IMR-90 (cell line): ENCODE measurements around the gene DZIP1L. TPM values are rescaled to one million over a fixed set of nuclear protein-coding genes. Genes with fewer than 3 reads are reported as not detected.

Source experiments
- ATAC-seq: fragments of 200-7000 bp; cut with Tn5 transposase; 2 replicates; pipeline ENCODE4 v1.9.1; 2020; ENCODE audit warnings: low read depth, mild to moderate bottlenecking, moderate library complexity
- BruUV-seq: library from RNA; stranded (reverse); fragments of 400-500 nt; replicated peaks from 2 replicates; lab custom pipeline; 2021; lab: Mats Ljungman, UMichigan
- CTCF ChIA-PET: fragments of 300-600 bp; formaldehyde crosslinking; extraction: SDS; loops from one replicate; lab custom pipeline; 2021; ENCODE audit warnings: antibody characterized with exemption; lab: Yijun Ruan, JAX
- POLR2A ChIA-PET: fragments of 300-600 bp; sonication (Branson Sonifier 250); formaldehyde crosslinking; loops from one replicate; lab custom pipeline; 2022; ENCODE audit warnings: antibody characterized with exemption; ENCODE audit not compliant: unreplicated experiment; lab: Charles Lee
- DNase-seq: peaks from one replicate; pipeline ENCODE4 v3.0.0; 2013
- H2AFZ ChIP-seq: replicated peaks from 2 replicates; pipeline ENCODE3; 2013; ENCODE audit warnings: low read length, mild to moderate bottlenecking; ENCODE audit not compliant: poor library complexity
- H2AK5ac ChIP-seq: 2 replicates; pipeline ENCODE4 v1.6.1; 2013; ENCODE audit warnings: low read depth, low read length, inconsistent platforms
- H2AK9ac ChIP-seq: replicated peaks from 2 replicates; pipeline ENCODE3; 2013; ENCODE audit warnings: mild to moderate bottlenecking, low read depth, low read length, moderate library complexity; ENCODE audit not compliant: poor library complexity
- H2BK120ac ChIP-seq: 2 replicates; pipeline ENCODE4 v1.6.1; 2013; ENCODE audit warnings: low read depth, low read length, inconsistent platforms
- H2BK15ac ChIP-seq: 3 replicates; pipeline ENCODE4 v1.6.1; 2013; ENCODE audit warnings: low read depth, low read length, inconsistent platforms
- H2BK20ac ChIP-seq: 2 replicates; pipeline ENCODE4 v1.6.1; 2013; ENCODE audit warnings: low read depth, mild to moderate bottlenecking, inconsistent platforms, low read length, moderate library complexity
- H2BK5ac ChIP-seq: 2 replicates; pipeline ENCODE4 v1.6.1; 2013; ENCODE audit warnings: mild to moderate bottlenecking, low read depth, low read length, inconsistent platforms; ENCODE audit not compliant: poor library complexity, severe bottlenecking
- H3K14ac ChIP-seq: replicated peaks from 2 replicates; pipeline ENCODE4 v1.6.1; 2013; ENCODE audit warnings: low read depth, low read length, inconsistent platforms
- H3K18ac ChIP-seq: 2 replicates; pipeline ENCODE4 v1.6.1; 2013; ENCODE audit warnings: low read depth, low read length, control low read depth
- H3K23ac ChIP-seq: 2 replicates; pipeline ENCODE4 v1.6.1; 2013; ENCODE audit warnings: low read depth, low read length, inconsistent platforms
- H3K27ac ChIP-seq: 2 replicates; pipeline ENCODE4 v1.5.1; 2013; ENCODE audit warnings: mild to moderate bottlenecking, control low read depth, low read length; ENCODE audit not compliant: insufficient read depth
- H3K27me3 ChIP-seq: 2 replicates; pipeline ENCODE4 v1.6.1; 2013; ENCODE audit warnings: low read length; ENCODE audit not compliant: control insufficient read depth, insufficient read depth
- H3K36me3 ChIP-seq: 2 replicates; pipeline ENCODE4 v1.6.1; 2013; ENCODE audit warnings: low read length, mixed read lengths; ENCODE audit not compliant: control insufficient read depth, insufficient read depth
- H3K4ac ChIP-seq: 2 replicates; pipeline ENCODE4 v1.6.1; 2013; ENCODE audit warnings: low read depth, low read length, inconsistent platforms
- H3K4me1 ChIP-seq: 2 replicates; pipeline ENCODE4 v1.6.1; 2013; ENCODE audit warnings: low read length, mixed read lengths; ENCODE audit not compliant: control insufficient read depth, insufficient read depth
- H3K4me2 ChIP-seq: 2 replicates; pipeline ENCODE4 v1.6.1; 2013; ENCODE audit warnings: low read depth, mild to moderate bottlenecking, control low read depth, low read length, moderate library complexity
- H3K4me3 ChIP-seq: 2 replicates; pipeline ENCODE4 v1.5.1; 2013; ENCODE audit warnings: low read depth, mild to moderate bottlenecking, control low read depth, low read length, moderate library complexity; ENCODE audit not compliant: insufficient read depth
- H3K56ac ChIP-seq: 2 replicates; pipeline ENCODE4 v1.6.1; 2013; ENCODE audit warnings: low read length, inconsistent platforms; ENCODE audit not compliant: insufficient read depth; ENCODE audit errors: extremely low read depth
- H3K79me1 ChIP-seq, 2 experiments: 2 replicates each; pipeline ENCODE4 v1.6.1; 2013; ENCODE audit warnings: low read length in 2 of 2, inconsistent platforms in 1 of 2, low read depth in 1 of 2
- H3K9ac ChIP-seq: 2 replicates; pipeline ENCODE4 v1.6.1; 2013; ENCODE audit warnings: low read depth, low read length, control low read depth
- H3K9me1 ChIP-seq: 2 replicates; pipeline ENCODE4 v1.6.1; 2013; ENCODE audit warnings: low read length, inconsistent platforms; ENCODE audit not compliant: insufficient read depth
- H3K9me3 ChIP-seq: 2 replicates; pipeline ENCODE4 v1.6.1; 2013; ENCODE audit warnings: low read length; ENCODE audit not compliant: control insufficient read depth, insufficient read depth
- H4K20me1 ChIP-seq: 2 replicates; pipeline ENCODE4 v1.6.1; 2013; ENCODE audit warnings: low read length, inconsistent platforms; ENCODE audit not compliant: insufficient read depth
- H4K5ac ChIP-seq: 2 replicates; pipeline ENCODE4 v1.6.1; 2013; ENCODE audit warnings: mild to moderate bottlenecking, low read depth, low read length, control low read depth
- H4K8ac ChIP-seq, 2 experiments: 2 replicates each; pipeline ENCODE4 v1.6.1; 2013; ENCODE audit warnings: low read depth in 2 of 2, low read length in 2 of 2, control low read depth in 1 of 2, inconsistent platforms in 1 of 2
- H4K91ac ChIP-seq: 2 replicates; pipeline ENCODE4 v1.6.1; 2013; ENCODE audit warnings: low read depth, low read length, inconsistent platforms; ENCODE audit not compliant: insufficient read depth
- BHLHE40 ChIP-seq: fragments of 150-350 bp; IDR thresholded peaks from 2 replicates; pipeline ENCODE4 v1.6.1; 2016; ENCODE audit warnings: mild to moderate bottlenecking, low read depth, low read length
- CHD1 ChIP-seq: IDR thresholded peaks from 2 replicates; pipeline ENCODE4 v1.6.1; 2012; ENCODE audit warnings: low read depth, low read length, improper control_type of control experiment
- MAFK ChIP-seq: IDR thresholded peaks from 2 replicates; pipeline ENCODE4 v1.6.1; 2012; ENCODE audit warnings: low read depth, low read length, improper control_type of control experiment
- MAZ ChIP-seq: IDR thresholded peaks from 2 replicates; pipeline ENCODE4 v1.6.1; 2012; ENCODE audit warnings: low read depth, mild to moderate bottlenecking, low read length, improper control_type of control experiment, moderate library complexity, borderline replicate concordance
- NFE2L2 ChIP-seq: fragments of 150-350 bp; IDR thresholded peaks from 2 replicates; pipeline ENCODE4 v1.6.1; 2016; ENCODE audit warnings: low read depth, mild to moderate bottlenecking, low read length
- WGBS, 2 experiments: methylation state at CpG; one replicate each; pipeline versions ENCODE4 v1.1.5 to v1.1.7; 2013; ENCODE audit warnings: missing lambda C conversion rate in 2 of 2; ENCODE audit not compliant: insufficient read length in 1 of 2; ENCODE audit errors: extremely low coverage in 2 of 2; 5-methylcytosine and 5-hydroxymethylcytosine counted together
- dilution Hi-C: fragments of 300-500 bp; cut with HindIII; formaldehyde crosslinking; loops from one replicate; pipeline ENCODE4 v1.14.3; 2018; ENCODE audit warnings: low sequenced_read_pairs; ENCODE audit not compliant: unreplicated experiment
- in situ Hi-C: fragments of 300-500 bp; cut with MboI; formaldehyde crosslinking; loops from 3 replicates; pipeline ENCODE4 v1.14.3; 2019; ENCODE audit warnings: low sequenced_read_pairs, inconsistent platforms, mixed read lengths
- intact Hi-C: fragments of 100-400 bp; cut with micrococcal nuclease; formaldehyde crosslinking; loops from 2 replicates; pipeline ENCODE4 v1.10.0; 2022
- polyA plus RNA-seq, 3 experiments: library from polyadenylated mRNA; depleted of rRNA; stranded (reverse); fragments of >200 nt; gene quantifications; 2 replicates each; pipeline ENCODE4 v1.2.3, GENCODE V29; 2012; ENCODE audit warnings: low replicate concordance in 1 of 3
- total RNA-seq: library from RNA; depleted of rRNA; stranded (reverse); fragments of >200 nt; gene quantifications from 2 replicates; pipeline ENCODE4 v1.2.3, GENCODE V29; 2012

The DZIP1L gene
- total and polyA plus RNA-seq, 2 of the 4 experiments (the other 2 are of a cell fraction) = 12.9 to 14.7 TPM

DNA sequence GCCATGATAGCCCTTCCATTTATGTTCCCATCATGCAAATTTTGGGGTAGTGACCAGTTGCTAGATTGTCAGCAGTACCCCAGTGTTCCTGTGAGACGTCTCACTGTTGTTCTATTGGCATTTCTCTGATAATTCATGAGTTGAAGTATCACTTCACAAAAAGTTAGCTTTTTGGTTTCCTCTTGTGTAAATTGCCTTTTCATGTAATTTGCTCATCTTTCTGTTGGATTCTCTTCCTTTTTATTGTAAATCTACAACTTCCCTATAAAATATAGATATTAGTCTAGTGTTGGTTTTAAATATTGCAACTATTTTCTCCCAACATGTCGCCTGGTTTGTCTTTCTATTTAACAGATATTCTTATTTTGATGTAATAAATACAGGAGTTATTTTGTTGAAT is 24.3 kb upstream of the DZIP1L start:
- H3K18ac ChIP-seq = no peak overlapping the region
- no peak overlapping the region for H3K4me3 ChIP-seq
- H2BK20ac ChIP-seq = no peak overlapping the region
- no peak overlapping the region for H2BK5ac ChIP-seq
- dilution Hi-C loops (no loop called here), in situ Hi-C loops (no loop called here), intact Hi-C loops (no loop called here)
- no peak overlapping the region for H2AK9ac ChIP-seq
- H3K14ac ChIP-seq = no peak overlapping the region
- no peak overlapping the region for H2AK5ac ChIP-seq
- no peak overlapping the region for H3K9ac ChIP-seq
- ChIA-PET POLR2A (no interaction called here), CTCF (interaction anchor here (0.7 kb wide), 1 partner anchor 9 kb away, joined by 4 read pairs; no protein-coding TSS in a partner anchor)
- no peaks in the 10 kb centered on the region for H3K9me1 ChIP-seq
- H4K8ac ChIP-seq = no peak overlapping the region
- no peak overlapping the region for H2BK15ac ChIP-seq
- H2BK120ac ChIP-seq = no peak overlapping the region
- H3K56ac ChIP-seq = no peak overlapping the region
- no peaks in the 10 kb centered on the region for H4K20me1 ChIP-seq
- no peak overlapping the region for H4K91ac ChIP-seq
- ATAC-seq (no peak), DNase-seq (no peak)
- H2AFZ ChIP-seq = no peak overlapping the region
- H4K5ac ChIP-seq = no peak overlapping the region
- no CpG with 5 or more reads among the region's 2 CpGs for WGBS, 2 experiments
- H3K27ac ChIP-seq = no peak overlapping the region
- H3K27me3 ChIP-seq = peaks cover 7% of the 10 kb centered on the region
- no TSS peak for BruUV-seq
- H3K23ac ChIP-seq = no peak overlapping the region
- TF ChIP-seq MAFK (no peak), NFE2L2 (no peak), CHD1 (no peak), BHLHE40 (no peak), MAZ (no peak)
- peaks cover 3% of the 10 kb centered on the region for H3K4me1 ChIP-seq
- no peak overlapping the region for H3K4me2 ChIP-seq
- no peaks in the 10 kb centered on the region for H3K36me3 ChIP-seq
- no peaks in the 10 kb centered on the region for H3K9me3 ChIP-seq
- H3K4ac ChIP-seq = no peak overlapping the region
- H3K79me1 ChIP-seq = no peaks in the 10 kb centered on the region
